ENCODE data around the gene FUNDC1. TPM values are rescaled to one million over a fixed set of nuclear protein-coding genes. Genes with fewer than 3 reads are reported as not detected.
A peak's percentile ranks its signal among the peaks of the same experiment; 100 is the strongest.

FUNDC1 gene, protein sequence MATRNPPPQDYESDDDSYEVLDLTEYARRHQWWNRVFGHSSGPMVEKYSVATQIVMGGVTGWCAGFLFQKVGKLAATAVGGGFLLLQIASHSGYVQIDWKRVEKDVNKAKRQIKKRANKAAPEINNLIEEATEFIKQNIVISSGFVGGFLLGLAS
- 1 to 10 TPM; 4.8 to 5.4 TPM for total RNA-seq
- polyA plus RNA-seq (2013, experiment 1 of 2) = 11.0 TPM
- polyA plus RNA-seq (2013, experiment 2 of 2) = 10.2 TPM
- total RNA-seq = 1.6 to 16.7 (median 8.9) reads per million in 172 experiments

- ChIA-PET CTCF (interaction anchor here (0.7 to 1.3 kb wide), 5 partner anchors 11 to 530 kb away, joined by 3 read pairs; no protein-coding TSS in a partner anchor), POLR2A (interaction anchor here (0.6 to 1.1 kb wide), 2 partner anchors 11 to 109 kb away, joined by 3 read pairs; no protein-coding TSS in a partner anchor)
- ATAC-seq (ENCODE audit: poor library complexity) (peak; percentile 94), DNase-seq (peak; percentile 77 to 97 (median 90))
- Histone ChIP-seq H3K4me1 (ENCODE audit: insufficient read depth, low read length) (peaks cover 9% of the 10 kb centered on the region), H3K36me3 (ENCODE audit: insufficient read depth, low read length) (no peaks in the 10 kb centered on the region), H3K27ac (ENCODE audit: low read depth in 1 of 2, low read length in 2 of 2) (peak within 1 kb of the TSS; percentile 46 to 54), H3K4me3 (ENCODE audit: low read length) (peak within 1 kb of the TSS; percentile 88), H3K27me3 (ENCODE audit: control insufficient read depth in 1 of 2, insufficient read depth in 2 of 2, low read length in 2 of 2) (no peaks in the 10 kb centered on the region), H3K9me3 (ENCODE audit: control insufficient read depth in 1 of 2, insufficient read depth in 1 of 2, low read length in 2 of 2) (no peaks in the 10 kb centered on the region)
- Mint-ChIP-seq H3K27me3 (no peaks in the 10 kb centered on the region), H3K4me1 (ENCODE audit: low read depth) (peaks cover 37% of the 10 kb centered on the region), H3K4me3 (peak within 1 kb of the TSS; percentile 100), H3K36me3 (ENCODE audit: low read depth) (peaks cover 29% of the 10 kb centered on the region), H3K27ac (peak within 1 kb of the TSS; percentile 97), H3K9me3 (no peaks in the 10 kb centered on the region)
- no peak for TF ChIP-seq CTCF (IDR thresholded peaks at IDR 0.05)
- intact Hi-C loops (cut with DNase I, micrococcal nuclease) = loop anchor here (1.0 to 10.0 kb wide), 7 partner anchors 195 to 1312 kb away; partner anchors contain the start of genes KDM6A (in 1 of the 2) and MAOA (in 1 of the 2)
These were observed at the start of gene FUNDC1 for GRCh38 chrX:44542567-44543325. Gene FUNDC1 (minus strand): TSS chrX:44542859. CDS start chrX:44542832, 27 bp downstream.

- intact Hi-C loops (cut with DNase I, micrococcal nuclease) = no loop called here
- no peak for ATAC-seq (ENCODE audit: poor library complexity)
- CTCF ChIA-PET = no interaction called here
These were observed 43.2 kb upstream of the FUNDC1 start for GRCh38 chrX:44585866-44586265.

GRCh38 chrX:44580466-44580865, 37.8 kb upstream of the FUNDC1 start:
- H3K9me3 Mint-ChIP-seq = no peaks in the 10 kb centered on the region
- Histone ChIP-seq H3K36me3 (ENCODE audit: insufficient read depth, low read length) (no peaks in the 10 kb centered on the region), H3K27me3 (ENCODE audit: control insufficient read depth in 1 of 2, insufficient read depth in 2 of 2, low read length in 2 of 2) (no peaks in the 10 kb centered on the region), H3K27ac (ENCODE audit: low read depth in 1 of 2, low read length in 2 of 2) (no peak overlapping the region), H3K4me1 (ENCODE audit: insufficient read depth, low read length) (no peaks in the 10 kb centered on the region), H3K9me3 (ENCODE audit: control insufficient read depth in 1 of 2, insufficient read depth in 1 of 2, low read length in 2 of 2) (no peaks in the 10 kb centered on the region), H3K4me3 (ENCODE audit: low read length) (no peak overlapping the region)
- H3K27ac Mint-ChIP-seq = no peak overlapping the region
- H3K4me1 Mint-ChIP-seq (ENCODE audit: low read depth) = no peaks in the 10 kb centered on the region
- CTCF ChIA-PET = no interaction called here
- no peak for TF ChIP-seq CTCF (IDR thresholded peaks at IDR 0.05)
- no peaks in the 10 kb centered on the region for H3K36me3 Mint-ChIP-seq (ENCODE audit: low read depth)
- intact Hi-C loops (cut with DNase I, micrococcal nuclease) = no loop called here
- POLR2A ChIA-PET = no interaction called here
- ATAC-seq (ENCODE audit: poor library complexity) = no peak
- no peak overlapping the region for H3K4me3 Mint-ChIP-seq
- DNase-seq = no peak
- no peaks in the 10 kb centered on the region for H3K27me3 Mint-ChIP-seq

More at GRCh38 chrX:44585866-44586265, 43.2 kb upstream of the FUNDC1 start:
- no peak for TF ChIP-seq CTCF (IDR thresholded peaks at IDR 0.05)
- Mint-ChIP-seq H3K27ac (no peak overlapping the region), H3K27me3 (no peaks in the 10 kb centered on the region), H3K4me3 (no peak overlapping the region), H3K4me1 (ENCODE audit: low read depth) (no peaks in the 10 kb centered on the region), H3K36me3 (ENCODE audit: low read depth) (no peaks in the 10 kb centered on the region), H3K9me3 (no peaks in the 10 kb centered on the region)
- Histone ChIP-seq H3K36me3 (ENCODE audit: insufficient read depth, low read length) (no peaks in the 10 kb centered on the region), H3K27ac (ENCODE audit: low read depth in 1 of 2, low read length in 2 of 2) (no peak overlapping the region), H3K4me3 (ENCODE audit: low read length) (no peak overlapping the region), H3K4me1 (ENCODE audit: insufficient read depth, low read length) (no peaks in the 10 kb centered on the region), H3K27me3 (ENCODE audit: control insufficient read depth in 1 of 2, insufficient read depth in 2 of 2, low read length in 2 of 2) (no peaks in the 10 kb centered on the region), H3K9me3 (ENCODE audit: control insufficient read depth in 1 of 2, insufficient read depth in 1 of 2, low read length in 2 of 2) (no peaks in the 10 kb centered on the region)
- DNase-seq = no peak
- POLR2A ChIA-PET = no interaction called here
